Endothelial cell of umbilical vein (primary cell): Measurements from ENCODE around the gene KPNB1.

Experiments
- EZH2 ChIP-seq: IDR thresholded peaks from 2 replicates; pipeline ENCODE4 v1.6.1; 2012; ENCODE audit warnings: borderline replicate concordance, low read depth, mild to moderate bottlenecking, moderate library complexity, low read length, inconsistent platforms; ENCODE audit not compliant: severe bottlenecking
- MYC ChIP-seq: IDR thresholded peaks from one replicate; pipeline ENCODE4 v1.6.1; 2011; ENCODE audit warnings: mild to moderate bottlenecking, low read depth, low read length
- POLR2A ChIP-seq: IDR thresholded peaks from 2 replicates; pipeline ENCODE4 v1.6.1; 2012; ENCODE audit warnings: low read depth, mild to moderate bottlenecking, control low read depth, low read length
- TF ChIP-seq, protein P1 (sequence below): IDR thresholded peaks from 2 replicates; pipeline ENCODE4 v1.6.1; 2011; ENCODE audit not compliant: insufficient read depth, insufficient read length

DNA sequence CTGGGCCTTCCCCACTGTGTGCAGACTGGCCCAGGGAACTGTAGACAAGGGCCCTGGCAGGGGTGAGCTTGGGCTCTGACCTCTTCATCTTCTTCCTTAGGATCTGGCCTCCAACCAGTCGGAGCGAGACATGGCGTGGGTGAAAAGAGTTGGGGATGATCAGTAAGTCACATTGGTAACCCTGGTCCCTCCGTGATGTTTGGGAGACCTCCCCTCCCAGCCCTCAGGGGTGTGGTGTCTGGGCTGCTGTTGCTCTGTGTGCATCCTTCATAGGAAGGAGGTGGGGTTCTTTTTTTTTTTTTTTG is 49.8 kb downstream of the KPNB1 start:
- no peak for TF ChIP-seq POLR2A
- TF ChIP-seq, protein P1, sequence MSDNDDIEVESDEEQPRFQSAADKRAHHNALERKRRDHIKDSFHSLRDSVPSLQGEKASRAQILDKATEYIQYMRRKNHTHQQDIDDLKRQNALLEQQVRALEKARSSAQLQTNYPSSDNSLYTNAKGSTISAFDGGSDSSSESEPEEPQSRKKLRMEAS: no peak
- no peak for TF ChIP-seq EZH2
- no peak for TF ChIP-seq MYC
